CD14-positive monocyte (primary cell): Measurements from ENCODE around the gene PDCD2L. TPM values are rescaled to one million over a fixed set of nuclear protein-coding genes. Genes with fewer than 3 reads are reported as not detected.

ENCODE experiments used
- DNase-seq, 3 donors: peaks; one replicate each; pipeline ENCODE4 v3.0.0-alpha.2; 2011 to 2022
- H2AFZ ChIP-seq: 2 replicates; pipeline ENCODE4 v1.6.0; 2012; ENCODE audit warnings: mild to moderate bottlenecking, low read depth, low read length, inconsistent platforms; ENCODE audit not compliant: insufficient read depth, poor library complexity, severe bottlenecking
- H3K27ac ChIP-seq, 2 donors: 1 replicate in 1 of 2; 2 replicates in 1 of 2; pipeline ENCODE4 v1.5.1; 2012 to 2013; ENCODE audit warnings: low read length in 2 of 2, control low read depth in 1 of 2, inconsistent platforms in 1 of 2, low read depth in 1 of 2, mild to moderate bottlenecking in 1 of 2
- H3K27me3 ChIP-seq, 2 donors: one replicate each; pipeline versions ENCODE4 v1.6.0 to v1.6.1; 2011 to 2013; ENCODE audit warnings: low read length in 2 of 2; ENCODE audit not compliant: control insufficient read depth in 2 of 2, insufficient read depth in 2 of 2
- H3K36me3 ChIP-seq, 2 donors: replicated peaks in 1 of 2; 1 replicate in 1 of 2; 2 replicates in 1 of 2; pipeline versions ENCODE4 v1.5.1 to v1.6.1; 2012 to 2013; ENCODE audit warnings: low read length in 2 of 2, control low read depth in 1 of 2, inconsistent platforms in 1 of 2, mild to moderate bottlenecking in 1 of 2; ENCODE audit not compliant: insufficient read depth in 2 of 2, control insufficient read depth in 1 of 2
- H3K4me1 ChIP-seq, 2 donors: 1 replicate in 1 of 2; 2 replicates in 1 of 2; pipeline versions ENCODE4 v1.5.1 to v1.6.1; 2012 to 2013; ENCODE audit warnings: low read length in 2 of 2, control low read depth in 1 of 2, inconsistent platforms in 1 of 2, mild to moderate bottlenecking in 1 of 2, moderate library complexity in 1 of 2; ENCODE audit not compliant: insufficient read depth in 2 of 2, control insufficient read depth in 1 of 2
- H3K4me2 ChIP-seq: replicated peaks from 2 replicates; pipeline ENCODE3; 2012; ENCODE audit warnings: low read length, moderate library complexity, mild to moderate bottlenecking; ENCODE audit not compliant: poor library complexity, severe bottlenecking; ENCODE audit errors: extremely low read depth
- H3K4me3 ChIP-seq, 3 experiments: fragments of 200-600 bp in 1 of 3; sonication (generic) in 1 of 3; replicated peaks in 1 of 3; 1 replicate in 2 of 3; 2 replicates in 1 of 3; pipeline ENCODE4 v1.5.1; 2011 to 2013; ENCODE audit warnings: low read length in 3 of 3, mild to moderate bottlenecking in 3 of 3, control low read depth in 2 of 3, low read depth in 2 of 3, inconsistent platforms in 1 of 3, moderate library complexity in 1 of 3
- H3K79me2 ChIP-seq: 2 replicates; pipeline ENCODE4 v1.6.0; 2012; ENCODE audit warnings: mild to moderate bottlenecking, control low read depth, inconsistent platforms, low read length, moderate library complexity; ENCODE audit not compliant: insufficient read depth
- H3K9ac ChIP-seq: 2 replicates; pipeline ENCODE4 v1.6.0; 2017; ENCODE audit warnings: low read length, mild to moderate bottlenecking; ENCODE audit not compliant: insufficient read depth, poor library complexity, severe bottlenecking
- H3K9me3 ChIP-seq, 2 donors: replicated peaks in 1 of 2; 1 replicate in 1 of 2; 2 replicates in 1 of 2; pipeline versions ENCODE4 v1.5.1 to v1.6.1; 2012 to 2013; ENCODE audit warnings: low read length in 2 of 2, control low read depth in 1 of 2; ENCODE audit not compliant: control insufficient read depth in 1 of 2, insufficient read depth in 1 of 2
- H4K20me1 ChIP-seq: 2 replicates; pipeline ENCODE4 v1.6.0; 2012; ENCODE audit warnings: mild to moderate bottlenecking, low read length, control low read depth, moderate library complexity; ENCODE audit not compliant: insufficient read depth
- H3K27ac Mint-ChIP-seq, 7 donors: one replicate each; pipeline ENCODE4 v1.8.0; 2020; ENCODE audit warnings: mild to moderate bottlenecking in 7 of 7, mixed read lengths in 7 of 7, moderate library complexity in 6 of 7, inconsistent platforms in 2 of 7
- H3K27me3 Mint-ChIP-seq, 3 donors: one replicate each; pipeline ENCODE4 v1.8.0; 2021 to 2022; ENCODE audit warnings: low read depth in 3 of 3, mild to moderate bottlenecking in 3 of 3, mixed read lengths in 3 of 3, moderate library complexity in 3 of 3, inconsistent platforms in 1 of 3
- H3K36me3 Mint-ChIP-seq, 2 donors: one replicate each; pipeline ENCODE4 v1.8.0; 2020; ENCODE audit warnings: mixed read lengths in 2 of 2, inconsistent platforms in 1 of 2, mild to moderate bottlenecking in 1 of 2
- H3K4me1 Mint-ChIP-seq: one replicate; pipeline ENCODE4 v1.8.0; 2020; ENCODE audit warnings: mild to moderate bottlenecking, mixed read lengths
- H3K4me3 Mint-ChIP-seq, 2 donors: one replicate each; pipeline ENCODE4 v1.8.0; 2020; ENCODE audit warnings: mild to moderate bottlenecking in 2 of 2, mixed read lengths in 2 of 2, moderate library complexity in 1 of 2
- H3K9me3 Mint-ChIP-seq, 7 donors: one replicate each; pipeline ENCODE4 v1.8.0; 2020 to 2022; ENCODE audit warnings: mixed read lengths in 7 of 7, mild to moderate bottlenecking in 6 of 7, moderate library complexity in 6 of 7, inconsistent platforms in 2 of 7
- WGBS: methylation state at CpG from one replicate; pipeline ENCODE4 v1.1.5; 2013; ENCODE audit warnings: missing lambda C conversion rate; ENCODE audit not compliant: insufficient coverage; 5-methylcytosine and 5-hydroxymethylcytosine counted together
- intact Hi-C, 2 donors: fragments of 100-400 bp; cut with micrococcal nuclease; formaldehyde crosslinking; loops; one replicate each; pipeline versions ENCODE4 v1.15.0 to v1.15.1; 2023
- polyA plus RNA-seq, 3 donors: library from polyadenylated mRNA; depleted of rRNA in 1 of 3; unstranded in 2 of 3; stranded (reverse) in 1 of 3; fragments of 300-500 nt in 2 of 3; fragments of >200 nt in 1 of 3; fragmentation: Illumina TruSeq in 2 of 3; gene quantifications; 1 replicate in 2 of 3; 2 replicates in 1 of 3; pipeline ENCODE4 v1.2.3, GENCODE V29; 2012 to 2021
- TF ChIP-seq, protein P1 (sequence below): fragments of 200-600 bp; IDR thresholded peaks from one replicate; pipeline ENCODE4 v1.8.0; 2022; ENCODE audit warnings: antibody characterized with exemption, mild to moderate bottlenecking

PDCD2L gene
- polyA plus RNA-seq, 3 donors, result 3.1 to 5.0 (median 4.9) TPM

DNA sequence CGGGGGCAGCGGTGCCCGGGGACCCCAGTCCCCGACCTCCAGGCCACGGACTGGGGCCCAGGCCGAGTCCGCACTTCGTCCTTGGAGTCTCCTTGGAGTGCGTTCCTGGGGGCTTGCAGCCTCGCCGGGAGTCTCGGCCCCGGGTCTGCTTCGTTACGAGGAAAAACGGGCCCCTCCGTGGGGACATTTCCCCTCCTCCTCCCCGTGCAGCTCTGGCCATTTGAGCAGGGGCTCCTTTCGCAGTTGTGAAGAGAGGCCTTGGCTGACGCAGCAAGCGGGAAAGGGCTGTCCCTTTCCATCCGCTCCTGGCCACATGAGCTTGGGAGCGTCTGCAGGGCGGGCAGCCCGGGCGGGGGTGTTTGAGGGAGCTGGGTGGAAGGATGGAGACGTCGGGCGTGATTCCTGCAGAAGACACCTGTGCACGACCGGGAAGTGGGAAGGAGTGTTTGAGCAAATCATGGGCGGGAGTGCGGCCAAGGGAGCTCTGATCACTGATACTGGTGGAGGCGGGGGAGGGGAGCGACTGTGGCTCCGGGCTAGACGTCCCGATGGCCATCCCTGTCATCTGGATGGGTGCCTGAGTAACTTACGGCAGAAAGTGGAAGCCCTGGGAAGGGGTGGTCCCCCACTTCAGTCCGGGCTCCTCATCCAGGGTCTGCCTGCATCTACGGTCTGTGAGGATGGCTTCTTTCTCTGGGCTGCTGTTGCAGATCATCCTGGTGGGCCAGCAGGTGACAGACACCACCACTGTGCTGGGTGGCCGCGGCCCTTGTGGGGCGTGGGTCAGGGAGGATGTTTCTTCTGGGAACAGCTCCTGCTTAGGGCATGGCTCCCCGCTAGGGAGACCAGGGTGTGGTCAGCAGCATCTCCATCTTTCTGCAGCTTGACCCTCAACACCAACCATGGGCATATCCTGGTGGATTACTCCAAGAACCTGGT lies 38.5 kb upstream of the PDCD2L start:
- Histone ChIP-seq H3K4me2 (peak overlapping the region; percentile 91), H3K79me2 (peaks cover 53% of the 10 kb centered on the region), H4K20me1 (peaks cover 17% of the 10 kb centered on the region), H3K27me3 (no peaks in the 10 kb centered on the region), H3K9ac (peak overlapping the region; percentile 87), H3K4me1 (peaks cover 27 to 30% of the 10 kb centered on the region in 2 donors), H3K9me3 (no peaks in the 10 kb centered on the region), H3K27ac (peak overlapping the region in 1 of 2 donors; percentile 75), H3K36me3 (peaks cover 26 to 40% of the 10 kb centered on the region in 2 donors), H2AFZ (peak overlapping the region; percentile 97), H3K4me3 (peak overlapping the region; percentile 51 to 98 (median 85))
- H3K36me3 Mint-ChIP-seq, result peaks cover 31 to 37% of the 10 kb centered on the region in 2 donors
- no peaks in the 10 kb centered on the region for H3K9me3 Mint-ChIP-seq
- WGBS, result 7% methylated on average over 42 of the region's 45 CpGs
- TF ChIP-seq, protein P1, sequence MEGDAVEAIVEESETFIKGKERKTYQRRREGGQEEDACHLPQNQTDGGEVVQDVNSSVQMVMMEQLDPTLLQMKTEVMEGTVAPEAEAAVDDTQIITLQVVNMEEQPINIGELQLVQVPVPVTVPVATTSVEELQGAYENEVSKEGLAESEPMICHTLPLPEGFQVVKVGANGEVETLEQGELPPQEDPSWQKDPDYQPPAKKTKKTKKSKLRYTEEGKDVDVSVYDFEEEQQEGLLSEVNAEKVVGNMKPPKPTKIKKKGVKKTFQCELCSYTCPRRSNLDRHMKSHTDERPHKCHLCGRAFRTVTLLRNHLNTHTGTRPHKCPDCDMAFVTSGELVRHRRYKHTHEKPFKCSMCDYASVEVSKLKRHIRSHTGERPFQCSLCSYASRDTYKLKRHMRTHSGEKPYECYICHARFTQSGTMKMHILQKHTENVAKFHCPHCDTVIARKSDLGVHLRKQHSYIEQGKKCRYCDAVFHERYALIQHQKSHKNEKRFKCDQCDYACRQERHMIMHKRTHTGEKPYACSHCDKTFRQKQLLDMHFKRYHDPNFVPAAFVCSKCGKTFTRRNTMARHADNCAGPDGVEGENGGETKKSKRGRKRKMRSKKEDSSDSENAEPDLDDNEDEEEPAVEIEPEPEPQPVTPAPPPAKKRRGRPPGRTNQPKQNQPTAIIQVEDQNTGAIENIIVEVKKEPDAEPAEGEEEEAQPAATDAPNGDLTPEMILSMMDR, result no peak
- peak overlapping the region in 6 of 7 donors; percentile 21 to 93 (median 76) for H3K27ac Mint-ChIP-seq
- peaks cover 0 to 2% (median 2%) of the 10 kb centered on the region in 3 donors for H3K27me3 Mint-ChIP-seq
- intact Hi-C loops, result no loop called here
- H3K4me1 Mint-ChIP-seq, result peaks cover 34% of the 10 kb centered on the region
- H3K4me3 Mint-ChIP-seq, result peak overlapping the region; percentile 98 to 99
- DNase-seq, result no peak

DNA sequence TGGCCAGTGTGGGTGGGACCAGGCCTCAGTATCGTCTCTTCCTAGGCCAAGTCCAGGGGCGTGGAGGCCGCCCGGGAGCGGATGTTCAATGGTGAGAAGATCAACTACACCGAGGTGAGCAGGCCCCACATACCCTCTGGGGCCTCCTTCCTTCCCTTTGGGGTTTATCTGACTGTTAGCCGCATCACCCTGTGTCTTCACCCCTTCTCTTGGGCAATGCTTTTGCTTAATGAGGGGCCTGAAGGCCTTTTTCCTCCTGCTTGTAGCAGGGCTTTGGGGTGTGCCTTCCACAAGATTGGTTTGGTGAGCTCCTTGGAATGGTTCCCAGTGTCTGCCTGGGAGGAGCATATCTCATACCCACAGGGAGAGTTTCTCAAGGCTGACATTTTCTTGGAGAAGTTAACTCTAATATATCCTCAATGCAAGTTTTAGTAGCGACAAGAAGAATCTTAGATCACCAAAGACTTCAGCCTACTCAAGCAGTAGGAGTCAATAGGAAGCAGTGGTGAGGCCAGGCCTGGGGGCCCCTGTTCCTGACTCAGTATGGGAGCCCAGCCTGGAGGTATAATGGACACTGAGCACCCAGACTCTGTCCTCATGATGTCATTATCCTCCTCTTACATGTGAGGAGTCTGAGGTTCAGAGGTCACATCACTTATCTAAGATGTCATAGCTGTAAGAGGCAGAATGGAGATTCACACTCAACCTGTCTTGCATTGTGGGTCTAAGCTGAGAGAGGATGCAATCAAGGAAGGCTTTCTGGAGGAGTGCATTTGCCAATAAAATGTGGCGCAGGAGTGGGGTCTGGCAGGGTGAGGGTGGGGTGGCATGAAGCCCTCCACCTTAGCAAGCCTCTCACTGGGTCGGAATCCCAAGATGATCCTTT lies 37.2 kb upstream of the PDCD2L start:
- intact Hi-C loops, result no loop called here
- TF ChIP-seq, protein P1, result no peak
- H3K9ac ChIP-seq, result no peak overlapping the region
- H4K20me1 ChIP-seq, result peaks cover 17% of the 10 kb centered on the region
- Mint-ChIP-seq H3K27ac (peak overlapping the region; percentile 50 to 93 (median 81)), H3K4me3 (peak overlapping the region; percentile 98 to 99), H3K9me3 (no peaks in the 10 kb centered on the region), H3K27me3 (peaks cover 0 to 2% (median 0%) of the 10 kb centered on the region in 3 donors), H3K36me3 (peaks cover 38 to 49% of the 10 kb centered on the region in 2 donors), H3K4me1 (peaks cover 42% of the 10 kb centered on the region)
- H3K4me1 ChIP-seq, result peaks cover 27 to 30% of the 10 kb centered on the region in 2 donors
- H3K36me3 ChIP-seq, result peaks cover 26 to 48% of the 10 kb centered on the region in 2 donors
- peak in 1 of 3 donors; percentile 14 for DNase-seq
- H3K27ac ChIP-seq, result peak overlapping the region; percentile 22 to 75
- peaks cover 64% of the 10 kb centered on the region for H3K79me2 ChIP-seq
- H3K9me3 ChIP-seq, result no peaks in the 10 kb centered on the region
- WGBS, result 50% methylated on average over 2 of the region's 10 CpGs
- H3K27me3 ChIP-seq, result no peaks in the 10 kb centered on the region
- H2AFZ ChIP-seq, result no peak overlapping the region
- H3K4me3 ChIP-seq, result peak overlapping the region in 1 of 3 experiments; percentile 98
- H3K4me2 ChIP-seq, result peak overlapping the region; percentile 91
